ENCODE results near the gene CAMSAP2. TPM values are rescaled to one million over a fixed set of nuclear protein-coding genes. Genes with fewer than 3 reads are reported as not detected.
A peak's percentile ranks its signal among the peaks of the same experiment; 100 is the strongest.

CAMSAP2 gene
- total and polyA plus RNA-seq, 8 donors, result 2.7 to 10.3 (median 4.4) TPM

GRCh38 chr1:200888349-200888838, 149.7 kb downstream of the CAMSAP2 start:
- Histone ChIP-seq H3K27me3 (no peaks in the 10 kb centered on the region), H3K4me1 (no peaks in the 10 kb centered on the region), H3K9me3 (no peaks in the 10 kb centered on the region), H3K4me3 (no peak overlapping the region), H3K27ac (no peak overlapping the region), H3K36me3 (no peaks in the 10 kb centered on the region)
- WGBS, 2 donors, result 82 to 83% methylated on average over 6 to 7 of the region's 7 CpGs
- DNase-seq (peak in 1 of 6 donors; percentile 48), FAIRE-seq (no peak), ATAC-seq (no peak)
- intact Hi-C loops (cut with DNase I), result no loop called here
- TF ChIP-seq, protein P1, sequence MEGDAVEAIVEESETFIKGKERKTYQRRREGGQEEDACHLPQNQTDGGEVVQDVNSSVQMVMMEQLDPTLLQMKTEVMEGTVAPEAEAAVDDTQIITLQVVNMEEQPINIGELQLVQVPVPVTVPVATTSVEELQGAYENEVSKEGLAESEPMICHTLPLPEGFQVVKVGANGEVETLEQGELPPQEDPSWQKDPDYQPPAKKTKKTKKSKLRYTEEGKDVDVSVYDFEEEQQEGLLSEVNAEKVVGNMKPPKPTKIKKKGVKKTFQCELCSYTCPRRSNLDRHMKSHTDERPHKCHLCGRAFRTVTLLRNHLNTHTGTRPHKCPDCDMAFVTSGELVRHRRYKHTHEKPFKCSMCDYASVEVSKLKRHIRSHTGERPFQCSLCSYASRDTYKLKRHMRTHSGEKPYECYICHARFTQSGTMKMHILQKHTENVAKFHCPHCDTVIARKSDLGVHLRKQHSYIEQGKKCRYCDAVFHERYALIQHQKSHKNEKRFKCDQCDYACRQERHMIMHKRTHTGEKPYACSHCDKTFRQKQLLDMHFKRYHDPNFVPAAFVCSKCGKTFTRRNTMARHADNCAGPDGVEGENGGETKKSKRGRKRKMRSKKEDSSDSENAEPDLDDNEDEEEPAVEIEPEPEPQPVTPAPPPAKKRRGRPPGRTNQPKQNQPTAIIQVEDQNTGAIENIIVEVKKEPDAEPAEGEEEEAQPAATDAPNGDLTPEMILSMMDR (IDR thresholded peaks at IDR 0.05), result no peak

GRCh38 chr1:200889571-200889970, 150.9 kb downstream of the CAMSAP2 start:
- no peak for FAIRE-seq
- H3K4me3 ChIP-seq, result no peak overlapping the region
- TF ChIP-seq, protein P1 (IDR thresholded peaks at IDR 0.05), result no peak
- H3K27me3 ChIP-seq, result no peaks in the 10 kb centered on the region
- no peaks in the 10 kb centered on the region for H3K9me3 ChIP-seq
- no peak for DNase-seq
- no peak overlapping the region for H3K27ac ChIP-seq
- 93 to 95% methylated on average over 2 of the region's 2 CpGs for WGBS, 2 donors
- intact Hi-C loops (cut with DNase I), result no loop called here
- no peaks in the 10 kb centered on the region for H3K36me3 ChIP-seq
- no peak for ATAC-seq
- no peaks in the 10 kb centered on the region for H3K4me1 ChIP-seq

- ATAC-seq (no peak), FAIRE-seq (no peak), DNase-seq (no peak)
- H3K27me3 ChIP-seq, result no peaks in the 10 kb centered on the region
- intact Hi-C loops (cut with DNase I), result loop anchor here in 1 of 3 donors (10.0 kb wide), 1 partner anchor 155 kb away; no protein-coding TSS in a partner anchor
- no peak overlapping the region for H3K4me3 ChIP-seq
- no peak overlapping the region for H3K27ac ChIP-seq
- 91 to 93% methylated on average over 15 of the region's 15 CpGs for WGBS, 2 donors
- TF ChIP-seq, protein P1 (IDR thresholded peaks at IDR 0.05), result no peak
- no peaks in the 10 kb centered on the region for H3K4me1 ChIP-seq
- no peaks in the 10 kb centered on the region for H3K36me3 ChIP-seq
- no peaks in the 10 kb centered on the region for H3K9me3 ChIP-seq
Measured at GRCh38 chr1:200890027-200890426, 151.3 kb downstream of the CAMSAP2 start.

- intact Hi-C loops (cut with DNase I), result loop anchor here in 1 of 3 donors (10.0 kb wide), 1 partner anchor 154 kb away; no protein-coding TSS in a partner anchor
- Histone ChIP-seq H3K4me1 (no peaks in the 10 kb centered on the region), H3K36me3 (no peaks in the 10 kb centered on the region), H3K27ac (peak overlapping the region; percentile 67 to 72 (median 69)), H3K4me3 (peak overlapping the region; percentile 33 to 66 (median 44)), H3K27me3 (no peaks in the 10 kb centered on the region), H3K9me3 (no peaks in the 10 kb centered on the region)
- FAIRE-seq (no peak), DNase-seq (peak in 5 of 6 donors; percentile 34 to 77 (median 51)), ATAC-seq (peak; percentile 39 to 71 (median 56))
- WGBS, 2 donors, result 4% methylated on average over 64 to 72 of the region's 72 CpGs
- TF ChIP-seq, protein P1 (IDR thresholded peaks at IDR 0.05), result peak in 2 of 4 donors; percentile 6 to 13
Measured at GRCh38 chr1:200890818-200891773, 152.4 kb downstream of the CAMSAP2 start.

Measured in pancreas (tissue), 10 donors.